ENCODE measurements around the gene DCLK1. TPM values are rescaled to one million over a fixed set of nuclear protein-coding genes. Genes with fewer than 3 reads are reported as not detected.

Gene DCLK1
- total RNA-seq, 1 donor from 2014 or later = 2.9 TPM

GRCh38 chr13:35850569-35850968 lies 280.6 kb downstream of the DCLK1 start:
- H3K27me3 ChIP-seq (ENCODE audit: control insufficient read depth, insufficient read depth, low read length) = no peaks in the 10 kb centered on the region
- TF ChIP-seq CTCF (IDR thresholded peaks at IDR 0.05; ENCODE audit: insufficient read depth, low read length, poor library complexity, severe bottlenecking) = no peak
- no peak for DNase-seq (ENCODE audit: low read depth)
- no peak overlapping the region for H3K4me3 ChIP-seq (ENCODE audit: low read depth, low read length)
- H3K36me3 ChIP-seq (ENCODE audit: control insufficient read depth, insufficient read depth, low read length) = no peaks in the 10 kb centered on the region

- H3K36me3 ChIP-seq (ENCODE audit: control insufficient read depth, insufficient read depth, low read length) = no peaks in the 10 kb centered on the region
- no peak for DNase-seq (ENCODE audit: low read depth)
- no peak overlapping the region for H3K4me3 ChIP-seq (ENCODE audit: low read depth, low read length)
- no peaks in the 10 kb centered on the region for H3K27me3 ChIP-seq (ENCODE audit: control insufficient read depth, insufficient read depth, low read length)
- TF ChIP-seq CTCF (IDR thresholded peaks at IDR 0.05; ENCODE audit: insufficient read depth, low read length, poor library complexity, severe bottlenecking) = no peak
These were observed 281.9 kb downstream of the DCLK1 start for GRCh38 chr13:35849256-35849644.

- TF ChIP-seq CTCF (IDR thresholded peaks at IDR 0.05; ENCODE audit: insufficient read depth, low read length, poor library complexity, severe bottlenecking) = no peak
- no peaks in the 10 kb centered on the region for H3K36me3 ChIP-seq (ENCODE audit: control insufficient read depth, insufficient read depth, low read length)
- H3K4me3 ChIP-seq (ENCODE audit: low read depth, low read length) = no peak overlapping the region
- H3K27me3 ChIP-seq (ENCODE audit: control insufficient read depth, insufficient read depth, low read length) = no peaks in the 10 kb centered on the region
- no peak for DNase-seq (ENCODE audit: low read depth)
These were observed 282.6 kb downstream of the DCLK1 start for GRCh38 chr13:35848336-35849255.

GRCh38 chr13:35843272-35843671 lies 287.9 kb downstream of the DCLK1 start:
- Histone ChIP-seq H3K36me3 (ENCODE audit: control insufficient read depth, insufficient read depth, low read length) (no peaks in the 10 kb centered on the region), H3K27me3 (ENCODE audit: control insufficient read depth, insufficient read depth, low read length) (no peaks in the 10 kb centered on the region), H3K4me3 (ENCODE audit: low read depth, low read length) (no peak overlapping the region)
- no peak for TF ChIP-seq CTCF (IDR thresholded peaks at IDR 0.05; ENCODE audit: insufficient read depth, low read length, poor library complexity, severe bottlenecking)
- DNase-seq (ENCODE audit: low read depth) = no peak

- no peak for DNase-seq (ENCODE audit: low read depth)
These were observed 290.1 kb downstream of the DCLK1 start for GRCh38 chr13:35841060-35841521.

More at GRCh38 chr13:35841060-35841521, 290.1 kb downstream of the DCLK1 start:
- Histone ChIP-seq H3K4me3 (ENCODE audit: low read depth, low read length) (no peak overlapping the region), H3K27me3 (ENCODE audit: control insufficient read depth, insufficient read depth, low read length) (no peaks in the 10 kb centered on the region), H3K36me3 (ENCODE audit: control insufficient read depth, insufficient read depth, low read length) (no peaks in the 10 kb centered on the region)
- TF ChIP-seq CTCF (IDR thresholded peaks at IDR 0.05; ENCODE audit: insufficient read depth, low read length, poor library complexity, severe bottlenecking) = no peak
